GM18511 (cell line): ENCODE data around the gene HMGB2.

Experiments
- ATAC-seq: cut with Tn5 transposase; IDR thresholded peaks from one replicate; pipeline ENCODE4 v1.9.1; 2021; ENCODE audit warnings: mild to moderate bottlenecking, moderate library complexity; ENCODE audit not compliant: unreplicated experiment

The HMGB2 gene

GRCh38 chr4:173334085-173334890 is at the start of gene HMGB2:
HMGB2 (minus strand) TSS chr4:173334358; CDS start chr4:173333649, 709 bp downstream.
- peak; percentile 92 for ATAC-seq

- ATAC-seq, result no peak
Measured at GRCh38 chr4:173382349-173382748, 48.2 kb upstream of the HMGB2 start.

GRCh38 chr4:173381610-173382009 is 47.5 kb upstream of the HMGB2 start:
- no peak for ATAC-seq

DNA sequence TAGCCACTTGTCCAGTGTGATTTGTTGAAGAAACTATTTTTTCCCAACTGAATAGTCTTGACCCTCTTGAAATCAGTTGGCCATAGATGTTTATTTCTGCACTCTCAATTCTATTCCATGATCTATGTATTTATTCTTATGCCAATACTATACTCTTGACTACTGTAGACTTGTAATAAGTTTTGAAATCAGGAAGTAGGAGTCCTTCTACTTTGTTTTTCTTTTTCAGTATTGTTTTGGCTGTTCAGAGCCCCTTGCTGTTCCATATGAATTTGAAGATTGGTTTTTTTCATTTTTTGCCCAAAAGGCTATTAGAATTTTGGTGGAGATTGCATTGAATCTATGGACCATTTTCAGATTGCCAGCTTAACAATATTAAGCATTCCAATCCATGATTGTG is 46.8 kb upstream of the HMGB2 start:
- ATAC-seq, result no peak

DNA sequence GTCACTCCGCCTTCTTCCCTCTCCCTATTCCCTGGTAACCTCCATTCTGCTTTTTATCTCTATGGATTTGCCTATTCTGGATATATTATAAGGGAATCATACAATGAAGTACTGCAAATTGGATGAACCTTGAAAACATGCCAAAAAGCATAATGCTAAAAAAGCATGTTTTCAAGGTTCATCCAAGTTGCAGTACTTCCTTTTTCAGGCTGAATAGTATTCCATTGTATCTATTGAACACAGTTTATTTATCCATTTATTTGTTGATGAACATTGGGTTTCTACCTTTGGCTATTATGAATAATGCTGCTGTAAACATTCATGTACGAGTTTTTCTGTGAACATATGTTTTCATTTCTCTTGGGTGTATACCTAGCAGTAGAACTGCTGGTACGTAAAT is 45.8 kb upstream of the HMGB2 start:
- no peak for ATAC-seq

DNA sequence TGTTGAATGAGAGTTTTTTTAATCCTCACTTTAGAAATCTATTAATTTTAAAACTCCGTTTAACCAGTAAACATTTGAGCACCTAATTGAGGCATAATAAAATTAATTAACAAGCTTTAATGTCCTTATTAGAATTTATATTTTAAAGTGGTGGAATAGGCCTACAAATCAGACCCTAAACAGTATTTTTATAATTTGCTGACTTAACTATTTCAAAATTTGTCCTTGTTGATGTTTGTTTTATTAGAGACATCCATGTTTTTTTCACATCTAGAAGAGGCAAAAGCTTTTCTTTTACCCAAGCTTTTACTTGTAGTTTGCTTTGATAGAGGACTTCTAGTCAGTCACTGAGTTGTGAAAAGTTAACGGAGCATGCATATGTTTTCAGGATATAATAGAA is 40.4 kb upstream of the HMGB2 start:
- ATAC-seq, result no peak

DNA sequence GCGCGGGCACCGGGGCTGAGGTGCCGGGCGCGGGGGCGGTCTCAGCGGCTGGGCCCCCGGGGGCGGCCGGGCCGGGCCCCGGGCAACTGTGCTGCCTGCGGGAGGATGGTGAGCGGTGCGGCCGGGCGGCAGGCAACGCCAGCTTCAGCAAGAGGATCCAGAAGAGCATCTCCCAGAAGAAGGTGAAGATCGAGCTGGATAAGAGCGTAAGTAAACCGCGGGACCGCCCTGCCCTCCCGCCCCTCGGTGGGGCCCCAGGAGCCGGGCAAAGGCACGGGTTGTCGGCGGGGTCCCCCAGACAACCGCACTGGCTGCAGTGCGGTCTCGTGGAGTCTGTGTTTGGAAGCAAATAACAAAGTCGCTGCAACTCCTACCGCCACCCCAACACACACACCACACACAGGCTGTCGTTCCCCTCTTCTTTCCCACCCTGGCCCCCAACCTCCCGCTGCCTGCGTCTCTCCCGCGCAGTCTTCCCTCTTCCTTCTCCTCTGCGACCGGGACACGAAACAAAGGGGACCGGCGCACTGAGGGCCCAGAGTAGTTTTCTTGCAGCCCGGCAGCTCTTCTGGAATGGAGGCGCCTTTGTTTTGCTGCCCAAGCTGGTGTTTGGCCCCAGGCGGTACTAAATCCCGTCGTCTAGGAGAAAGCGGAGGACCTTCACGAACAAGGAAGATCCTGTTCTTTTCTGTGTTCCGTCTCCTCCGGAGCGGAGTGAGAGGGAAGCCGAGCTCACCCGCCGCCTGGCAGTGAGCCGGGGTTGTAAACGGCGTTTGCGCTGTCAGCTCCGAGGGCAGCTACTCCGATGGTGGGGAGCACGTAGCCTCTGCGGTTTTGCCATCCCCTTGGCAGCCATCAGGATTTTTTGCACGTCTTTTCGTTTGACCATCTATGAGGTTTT is 37.4 kb upstream of the HMGB2 start:
- ATAC-seq, result peak; percentile 20

GRCh38 chr4:173370477-173371291 is 36.5 kb upstream of the HMGB2 start, which contains the start of gene SAP30:
SAP30 (plus strand) TSS chr4:173370954; CDS start chr4:173371183, 229 bp downstream.
- peak; percentile 70 for ATAC-seq

- ATAC-seq, result peak; percentile 11
Measured at GRCh38 chr4:173370130-173370476, 35.9 kb upstream of the HMGB2 start.

- no peak for ATAC-seq
Measured at GRCh38 chr4:173367946-173368345, 33.8 kb upstream of the HMGB2 start.

DNA sequence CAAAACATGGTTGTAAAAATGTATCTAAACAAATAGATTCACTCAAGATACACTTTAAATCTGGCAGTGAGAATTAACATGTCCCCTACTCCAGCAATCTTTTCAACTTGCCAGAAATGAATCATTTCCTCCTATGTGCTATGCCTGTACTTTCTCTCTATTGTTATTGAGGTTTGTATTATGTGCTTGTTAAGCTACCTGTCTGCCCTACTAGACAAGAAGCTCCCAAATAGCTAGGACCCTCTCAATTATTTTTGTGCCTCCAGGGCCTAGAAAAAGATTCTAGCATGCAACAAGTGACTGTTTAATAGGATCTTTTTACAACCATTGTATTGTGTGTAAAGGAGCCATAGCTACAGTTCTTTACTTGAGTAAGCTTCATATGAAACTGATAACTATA is 33.1 kb upstream of the HMGB2 start:
- peak; percentile 15 for ATAC-seq

- ATAC-seq, result no peak
Measured at GRCh38 chr4:173365359-173365996, 31.3 kb upstream of the HMGB2 start.

DNA sequence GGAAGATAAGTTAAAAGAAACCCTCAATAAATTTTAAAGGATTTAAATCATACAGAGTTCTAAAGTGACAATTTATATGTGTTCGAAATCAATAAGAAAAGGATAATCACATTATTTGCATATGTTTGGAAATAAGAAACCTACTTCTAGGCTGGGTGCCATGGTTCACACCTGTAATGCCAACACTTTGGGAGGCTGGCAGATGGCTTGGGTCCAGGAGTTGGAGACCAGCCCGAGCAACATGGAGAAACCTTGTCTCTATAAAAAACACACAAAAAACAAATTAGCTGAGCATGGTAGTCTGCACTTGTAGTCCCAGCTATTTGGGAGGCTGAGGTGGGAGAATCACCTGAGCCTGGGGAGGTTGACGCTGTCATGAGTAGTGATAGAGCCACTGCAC is 28.5 kb upstream of the HMGB2 start:
- ATAC-seq, result no peak

- peak; percentile 55 for ATAC-seq
Measured at GRCh38 chr4:173360587-173361221, 26.5 kb upstream of the HMGB2 start.

- no peak for ATAC-seq
Measured at GRCh38 chr4:173357939-173358338, 23.8 kb upstream of the HMGB2 start.

GRCh38 chr4:173347467-173347866 is 13.3 kb upstream of the HMGB2 start:
- no peak for ATAC-seq

- no peak for ATAC-seq
Measured at GRCh38 chr4:173346074-173346473, 11.9 kb upstream of the HMGB2 start.

DNA sequence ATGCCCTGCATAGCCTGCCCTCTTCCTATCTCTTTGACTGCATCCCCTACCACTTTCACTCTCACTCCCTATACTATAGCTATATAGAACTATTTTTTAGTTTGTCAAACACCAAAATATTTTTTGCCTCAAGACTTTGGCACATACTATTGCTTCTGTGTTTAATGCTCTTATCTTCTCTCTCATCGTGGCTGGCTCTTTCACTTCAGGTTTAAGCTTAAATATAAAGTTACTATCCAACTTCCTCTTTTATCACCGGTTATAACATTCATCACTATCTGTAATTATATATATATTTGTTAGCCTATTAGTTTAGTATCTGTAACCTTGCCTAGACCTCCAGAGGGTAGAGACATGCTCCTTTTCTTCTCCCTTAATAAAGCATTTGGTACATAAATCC is 11.5 kb upstream of the HMGB2 start:
- no peak for ATAC-seq

DNA sequence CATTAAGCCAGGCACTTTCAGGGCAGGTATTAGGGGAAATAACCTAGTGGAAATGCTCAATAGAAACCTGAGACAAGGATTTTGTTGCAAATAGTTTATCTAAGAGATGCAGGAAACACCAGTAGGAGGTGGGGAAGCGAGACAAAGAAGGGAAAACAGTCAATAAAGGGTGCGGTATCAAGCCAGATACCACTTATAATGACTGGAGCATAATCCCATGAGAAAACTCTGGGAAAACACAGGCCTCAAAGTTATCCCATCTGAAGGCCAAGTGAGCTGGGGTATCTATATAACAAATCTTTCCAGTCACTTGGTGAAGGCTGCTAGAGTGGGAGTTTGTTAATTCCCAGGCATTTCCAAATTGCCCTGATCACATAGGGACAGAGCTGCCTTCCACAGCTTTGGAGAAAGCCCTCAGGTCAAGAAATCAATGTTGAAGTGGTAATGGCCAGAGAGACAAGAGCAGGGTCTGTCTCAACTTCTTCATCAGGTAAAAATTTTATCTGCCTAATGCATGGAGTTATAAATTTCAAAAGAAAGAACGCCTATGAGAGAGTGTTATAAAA is 9.8 kb upstream of the HMGB2 start:
- no peak for ATAC-seq

DNA sequence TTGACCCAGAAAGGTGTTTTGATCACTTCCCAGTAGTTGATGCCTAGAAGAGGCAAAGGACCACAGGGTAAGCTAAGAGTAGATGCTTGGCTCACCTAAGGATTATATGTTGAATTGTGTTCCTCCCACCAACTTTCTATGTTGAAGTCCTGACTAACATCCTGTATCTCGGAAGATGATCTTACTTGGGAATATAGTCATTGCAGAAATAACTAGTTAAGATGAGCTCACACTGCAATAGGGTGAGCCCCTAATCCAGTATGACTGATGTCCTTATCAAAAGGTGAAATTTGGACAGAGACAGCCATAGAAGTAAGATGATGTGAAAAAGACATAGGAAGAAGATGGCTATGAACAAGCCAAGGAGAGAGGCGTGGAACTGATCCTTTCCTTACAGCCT is 3.3 kb upstream of the HMGB2 start:
- no peak for ATAC-seq
